ENCODE results near the gene RBMX.
A peak's percentile ranks its signal among the peaks of the same experiment; 100 is the strongest.

- TF ChIP-seq CTCF (IDR thresholded peaks at IDR 0.05) (peak in 1 of 4 experiments; percentile 4), POLR2AphosphoS5 (IDR thresholded peaks at IDR 0.05) (peak; percentile 93)
Measured at GRCh38 chrX:136880452-136881013, at the start of gene RBMX.
